GM19463 (cell line): ENCODE data around the gene TMEM219.
"Not testable (repeated sequence)": the region's sequence is repeated elsewhere in the genome, so short reads cannot be mapped to it uniquely, and the experiment has no call there.

Experiments used
- ATAC-seq: cut with Tn5 transposase; IDR thresholded peaks from one replicate; pipeline ENCODE4 v1.9.1; 2021; ENCODE audit warnings: mild to moderate bottlenecking, moderate library complexity; ENCODE audit not compliant: unreplicated experiment

The TMEM219 gene

GRCh38 chr16:30010844-30011713, 49.2 kb downstream of the TMEM219 start, which contains the start of gene DOC2A:
Gene DOC2A (minus strand): TSS chr16:30011027. CDS start chr16:30010222, 805 bp downstream.
- no peak for ATAC-seq

GRCh38 chr16:30011714-30012504, 50.0 kb downstream of the TMEM219 start:
- no peak for ATAC-seq

GRCh38 chr16:30012598-30012997, 50.7 kb downstream of the TMEM219 start:
- not testable (repeated sequence) for ATAC-seq

DNA sequence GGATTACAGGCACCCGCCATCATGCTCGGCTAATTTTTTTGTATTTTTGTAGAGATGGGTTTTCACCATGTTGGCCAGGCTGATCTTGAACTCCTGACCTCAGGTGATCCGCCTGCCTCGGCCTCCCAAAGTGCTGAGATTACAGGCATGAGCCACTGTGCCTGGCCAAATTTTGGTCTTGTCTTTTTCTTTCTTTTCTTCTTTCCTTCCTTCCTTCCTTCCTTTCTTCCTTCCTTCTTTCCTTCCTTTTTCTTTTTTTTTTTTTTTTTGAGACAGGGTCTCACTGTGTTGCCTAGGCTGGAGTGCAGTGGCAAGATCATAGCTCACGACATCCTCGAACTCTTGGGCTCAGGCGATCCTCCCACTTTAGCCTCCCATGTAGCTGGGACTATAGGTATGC, 53.6 kb downstream of the TMEM219 start:
- not testable (repeated sequence) for ATAC-seq

- no peak for ATAC-seq
These were observed 54.8 kb downstream of the TMEM219 start for GRCh38 chr16:30016555-30017276.

GRCh38 chr16:30017277-30017656, 55.4 kb downstream of the TMEM219 start:
- no peak for ATAC-seq

- ATAC-seq = not testable (repeated sequence)
These were observed 56.1 kb downstream of the TMEM219 start for GRCh38 chr16:30017937-30018336.

GRCh38 chr16:30018731-30019158, 56.9 kb downstream of the TMEM219 start:
- ATAC-seq = no peak
